Measurements from ENCODE around the gene BBX. TPM values are rescaled to one million over a fixed set of nuclear protein-coding genes. Genes with fewer than 3 reads are reported as not detected.

The BBX gene
- total RNA-seq, 1 donor: 81.8 TPM

DNA sequence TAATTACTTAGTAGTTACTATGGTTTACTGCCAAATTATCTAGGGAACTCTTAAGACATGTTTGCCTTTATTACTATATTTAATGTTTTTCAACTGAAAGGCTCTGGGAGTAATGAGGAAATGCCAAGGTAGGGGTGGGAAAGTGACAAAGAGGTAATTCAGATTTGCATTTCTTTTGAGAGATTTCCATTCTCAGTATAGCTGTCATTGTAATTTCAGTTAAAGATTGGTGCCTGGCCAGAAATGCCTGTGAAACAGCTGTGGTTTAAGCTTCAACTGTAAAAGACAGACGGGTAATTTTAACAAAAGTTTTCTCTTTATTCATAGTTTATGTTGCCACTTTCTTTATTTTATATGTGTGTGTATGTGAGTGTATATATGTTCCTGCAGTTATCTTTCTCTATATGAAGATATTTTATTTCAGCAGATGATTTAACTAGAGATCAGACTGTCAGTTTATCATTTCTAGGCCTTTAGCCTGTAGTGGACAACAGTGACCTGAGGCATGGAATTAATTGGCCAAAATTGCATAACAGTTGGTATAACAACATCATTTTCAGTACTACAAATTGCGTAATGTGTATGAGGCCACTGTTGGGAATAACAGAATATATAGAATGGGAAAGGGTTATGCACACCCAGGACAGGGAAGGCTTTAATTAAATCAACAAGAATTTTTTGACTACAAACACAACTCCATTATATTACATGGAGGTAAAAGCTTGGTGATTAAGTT is 119.0 kb downstream of the BBX start:
- no peak overlapping the region for H3K4me3 ChIP-seq (ENCODE audit: low read depth, low read length)
- DNase-seq (ENCODE audit: low read depth): peak; percentile 38
- TF ChIP-seq, protein P1, sequence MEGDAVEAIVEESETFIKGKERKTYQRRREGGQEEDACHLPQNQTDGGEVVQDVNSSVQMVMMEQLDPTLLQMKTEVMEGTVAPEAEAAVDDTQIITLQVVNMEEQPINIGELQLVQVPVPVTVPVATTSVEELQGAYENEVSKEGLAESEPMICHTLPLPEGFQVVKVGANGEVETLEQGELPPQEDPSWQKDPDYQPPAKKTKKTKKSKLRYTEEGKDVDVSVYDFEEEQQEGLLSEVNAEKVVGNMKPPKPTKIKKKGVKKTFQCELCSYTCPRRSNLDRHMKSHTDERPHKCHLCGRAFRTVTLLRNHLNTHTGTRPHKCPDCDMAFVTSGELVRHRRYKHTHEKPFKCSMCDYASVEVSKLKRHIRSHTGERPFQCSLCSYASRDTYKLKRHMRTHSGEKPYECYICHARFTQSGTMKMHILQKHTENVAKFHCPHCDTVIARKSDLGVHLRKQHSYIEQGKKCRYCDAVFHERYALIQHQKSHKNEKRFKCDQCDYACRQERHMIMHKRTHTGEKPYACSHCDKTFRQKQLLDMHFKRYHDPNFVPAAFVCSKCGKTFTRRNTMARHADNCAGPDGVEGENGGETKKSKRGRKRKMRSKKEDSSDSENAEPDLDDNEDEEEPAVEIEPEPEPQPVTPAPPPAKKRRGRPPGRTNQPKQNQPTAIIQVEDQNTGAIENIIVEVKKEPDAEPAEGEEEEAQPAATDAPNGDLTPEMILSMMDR (IDR thresholded peaks at IDR 0.05; ENCODE audit: insufficient read depth, low read length): no peak

DNA sequence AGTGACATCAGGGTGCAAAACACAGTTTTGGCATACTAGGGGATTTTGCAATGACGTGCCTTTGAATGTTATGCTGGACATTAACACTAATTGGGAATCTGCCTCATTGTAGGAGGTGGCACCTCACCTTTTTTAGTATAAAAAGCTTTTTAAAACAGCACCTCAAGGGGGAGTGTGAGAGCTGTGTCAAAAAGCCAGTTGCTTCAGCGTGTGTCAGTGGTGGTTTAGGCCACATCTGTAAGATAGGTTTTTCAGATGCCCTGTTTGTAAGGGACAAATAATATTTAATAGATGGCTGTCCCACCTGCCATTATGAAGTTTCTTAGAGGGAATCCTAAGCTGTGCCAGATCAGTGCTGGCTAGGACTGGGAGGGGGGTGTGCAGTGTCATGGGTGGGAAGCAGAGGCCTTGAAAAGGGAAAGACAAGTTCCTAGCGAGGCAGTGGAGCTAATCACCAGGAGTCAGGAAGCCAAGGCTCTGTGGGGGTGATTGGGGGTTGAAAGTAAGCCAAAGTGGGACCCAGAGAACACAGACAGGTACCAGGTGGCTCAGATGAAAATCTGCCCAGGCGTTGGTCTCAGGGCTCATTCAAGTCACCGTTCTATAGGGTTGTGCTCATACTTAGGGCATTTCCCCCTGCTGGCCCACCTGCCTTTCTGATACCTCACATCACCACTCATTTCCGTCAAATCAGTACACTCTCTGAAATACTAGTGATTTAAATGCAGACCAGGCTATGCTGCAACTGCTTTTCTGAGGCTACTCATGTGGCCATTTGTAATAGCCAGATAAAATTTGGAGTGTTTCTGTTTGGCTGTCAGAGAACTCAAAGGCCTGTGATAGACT is 120.5 kb downstream of the BBX start:
- H3K4me3 ChIP-seq (ENCODE audit: low read depth, low read length): no peak overlapping the region
- DNase-seq (ENCODE audit: low read depth): no peak
- TF ChIP-seq, protein P1 (IDR thresholded peaks at IDR 0.05; ENCODE audit: insufficient read depth, low read length): peak; percentile 17

DNA sequence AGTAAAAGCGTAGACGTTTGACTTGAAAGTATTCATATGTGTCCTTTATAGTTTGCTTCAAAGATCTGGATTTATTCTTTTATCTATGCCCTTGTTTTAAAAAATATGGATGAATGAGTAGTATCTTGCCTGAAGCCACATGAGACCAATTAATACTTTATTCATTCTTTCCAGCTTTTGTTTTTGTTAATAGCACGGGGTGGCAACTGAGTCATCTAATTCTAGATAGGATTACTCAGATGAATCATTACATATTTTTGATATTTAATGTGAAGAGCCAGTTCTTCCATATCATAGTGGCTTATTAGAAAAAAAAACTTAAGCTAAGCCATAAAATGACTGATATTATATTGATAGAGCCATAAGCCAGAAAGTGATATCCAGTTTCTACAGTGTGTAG is 121.9 kb downstream of the BBX start:
- DNase-seq (ENCODE audit: low read depth): peak; percentile 16
- TF ChIP-seq, protein P1 (IDR thresholded peaks at IDR 0.05; ENCODE audit: insufficient read depth, low read length): no peak
- no peak overlapping the region for H3K4me3 ChIP-seq (ENCODE audit: low read depth, low read length)

DNA sequence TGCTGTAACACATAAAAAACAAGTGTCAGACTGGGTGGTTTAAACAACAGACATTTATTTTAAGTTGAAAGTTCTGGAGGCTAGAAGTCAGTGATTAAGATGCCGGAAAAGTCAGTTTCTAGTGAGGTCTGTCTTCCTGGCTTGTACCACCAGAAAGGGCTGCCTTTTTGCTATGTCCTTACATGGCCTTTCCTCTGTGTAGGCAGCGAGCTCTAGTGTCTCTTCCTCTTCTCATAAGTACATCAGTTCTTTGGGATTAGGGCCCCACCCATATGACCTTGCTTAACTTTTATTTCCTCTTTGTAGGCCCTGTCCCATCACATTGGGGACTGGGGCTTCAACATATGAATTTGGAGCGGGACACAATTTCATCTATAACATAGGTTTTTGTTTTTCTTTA is 128.0 kb downstream of the BBX start:
- no peak overlapping the region for H3K4me3 ChIP-seq (ENCODE audit: low read depth, low read length)
- DNase-seq (ENCODE audit: low read depth): no peak
- TF ChIP-seq, protein P1 (IDR thresholded peaks at IDR 0.05; ENCODE audit: insufficient read depth, low read length): no peak

DNA sequence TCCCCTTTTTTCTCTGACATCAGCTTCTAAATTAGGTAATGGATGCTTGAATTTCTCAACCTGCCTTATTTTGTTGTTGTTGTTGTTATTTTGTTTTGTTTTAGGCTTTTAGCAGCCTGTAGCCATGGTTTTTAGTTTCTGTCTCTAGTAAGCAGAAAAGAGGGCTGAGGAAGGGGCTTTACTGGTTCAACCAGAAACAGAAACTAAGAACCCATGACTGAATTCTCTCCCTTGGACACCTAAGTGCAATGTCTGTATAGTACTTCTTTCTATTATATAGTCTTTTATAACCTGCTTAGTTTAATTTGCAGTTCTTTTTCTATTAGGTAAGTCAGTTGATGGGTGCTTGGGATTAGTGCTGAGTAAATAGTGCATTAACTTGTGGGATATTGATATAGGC is 129.0 kb downstream of the BBX start:
- TF ChIP-seq, protein P1 (IDR thresholded peaks at IDR 0.05; ENCODE audit: insufficient read depth, low read length): no peak
- no peak for DNase-seq (ENCODE audit: low read depth)
- no peak overlapping the region for H3K4me3 ChIP-seq (ENCODE audit: low read depth, low read length)

DNA sequence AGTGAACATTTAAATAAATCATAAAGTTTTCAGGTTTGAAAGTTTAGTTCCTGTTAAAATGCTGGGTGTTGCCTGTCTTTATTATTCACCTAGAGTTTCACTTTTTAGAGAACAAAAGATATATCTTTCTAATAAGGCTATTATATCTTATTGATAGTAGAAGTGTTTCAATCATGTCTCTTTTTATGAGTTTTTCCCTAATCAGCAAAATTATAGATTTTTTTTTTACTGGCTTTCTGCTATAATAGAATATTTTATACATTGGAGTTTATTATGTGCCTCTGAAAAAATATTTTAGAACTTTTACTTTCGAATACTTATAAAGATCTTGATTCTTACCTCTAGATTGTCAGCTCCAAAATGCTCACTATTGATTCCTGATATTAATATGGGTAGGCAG is 131.5 kb downstream of the BBX start:
- DNase-seq (ENCODE audit: low read depth): no peak
- no peak overlapping the region for H3K4me3 ChIP-seq (ENCODE audit: low read depth, low read length)
- TF ChIP-seq, protein P1 (IDR thresholded peaks at IDR 0.05; ENCODE audit: insufficient read depth, low read length): no peak
